H1 (cell line): Measurements from ENCODE around the gene PPP1CB. TPM values are rescaled to one million over a fixed set of nuclear protein-coding genes. Genes with fewer than 3 reads are reported as not detected.

Experiments used
- BACH1 ChIP-seq: IDR thresholded peaks from 2 replicates; pipeline ENCODE4 v1.6.1; 2012; ENCODE audit warnings: low read length, improper control_type of control experiment
- BCL11A ChIP-seq, 2 experiments: IDR thresholded peaks; one replicate each; pipeline ENCODE4 v1.6.1; 2011; ENCODE audit warnings: low read depth in 2 of 2, low read length in 2 of 2, mild to moderate bottlenecking in 2 of 2
- CEBPB ChIP-seq: IDR thresholded peaks from 2 replicates; pipeline ENCODE4 v1.6.1; 2012; ENCODE audit warnings: low read depth, low read length
- CHD1 ChIP-seq: IDR thresholded peaks from 2 replicates; pipeline ENCODE4 v1.6.1; 2012; ENCODE audit warnings: low read depth, low read length, improper control_type of control experiment
- EZH2 ChIP-seq: fragments of 200-600 bp; sonication (generic); IDR thresholded peaks from 2 replicates; pipeline ENCODE4 v1.7.1; 2012; ENCODE audit warnings: low read depth, mild to moderate bottlenecking, moderate library complexity, low read length, inconsistent platforms; ENCODE audit not compliant: severe bottlenecking
- GABPA ChIP-seq: IDR thresholded peaks from 2 replicates; pipeline ENCODE4 v1.6.1; 2011; ENCODE audit warnings: mild to moderate bottlenecking, low read length, moderate library complexity, borderline replicate concordance; ENCODE audit not compliant: insufficient read depth
- KDM4A ChIP-seq: IDR thresholded peaks from one replicate; pipeline ENCODE4 v1.7.1; 2012; ENCODE audit warnings: low read depth, mild to moderate bottlenecking, moderate library complexity, low read length, inconsistent platforms; ENCODE audit not compliant: severe bottlenecking
- POLR2A ChIP-seq, 2 experiments: IDR thresholded peaks; 1 replicate in 1 of 2; 2 replicates in 1 of 2; pipeline ENCODE4 v1.6.1; 2011; ENCODE audit warnings: low read depth in 2 of 2, low read length in 2 of 2, mild to moderate bottlenecking in 2 of 2; ENCODE audit errors: control extremely low read depth in 1 of 2
- RNF2 ChIP-seq: fragments of 200-900, 300-1000 bp; sonication (generic); IDR thresholded peaks from 2 replicates; pipeline ENCODE4 v1.7.1; 2016; ENCODE audit warnings: borderline replicate concordance, low read depth, mild to moderate bottlenecking, antibody characterized with exemption, low read length; ENCODE audit not compliant: poor library complexity, severe bottlenecking; ENCODE audit errors: missing control alignments
- polyA plus RNA-seq, 7 experiments: library from polyadenylated mRNA; depleted of rRNA in 3 of 7; stranded (reverse) in 5 of 7; unstranded in 2 of 7; fragments of >200 nt in 5 of 7; fragments of 200-250 nt in 2 of 7; gene quantifications; 1 replicate in 5 of 7; 2 replicates in 1 of 7; 4 replicates in 1 of 7; pipeline versions ENCODE4 v1.2.1 to v1.2.3, GENCODE V29; 2011 to 2013; ENCODE audit warnings: missing spikeins in 2 of 7, mixed read lengths in 2 of 7
- total RNA-seq: library from RNA; stranded (reverse); fragmentation: NEBNext Ultra II Directional; extraction: Animal tissue kit (Norgen Biotek cat#: 25700); gene quantifications from 2 replicates; pipeline ENCODE4 v1.2.1, GENCODE V29; 2021
- TF ChIP-seq, protein P1 (sequence below): fragments of 300-600 bp; sonication (generic); IDR thresholded peaks from 2 replicates; pipeline ENCODE4 v1.7.1; 2012; ENCODE audit warnings: low read length, moderate library complexity, mild to moderate bottlenecking, inconsistent platforms; ENCODE audit not compliant: insufficient replicate concordance

The PPP1CB gene
- total and polyA plus RNA-seq, 2 of the 8 experiments (the other 6 are each of a cell fraction or from before 2014, with no cell fraction given) = 30.7 to 158 TPM

DNA sequence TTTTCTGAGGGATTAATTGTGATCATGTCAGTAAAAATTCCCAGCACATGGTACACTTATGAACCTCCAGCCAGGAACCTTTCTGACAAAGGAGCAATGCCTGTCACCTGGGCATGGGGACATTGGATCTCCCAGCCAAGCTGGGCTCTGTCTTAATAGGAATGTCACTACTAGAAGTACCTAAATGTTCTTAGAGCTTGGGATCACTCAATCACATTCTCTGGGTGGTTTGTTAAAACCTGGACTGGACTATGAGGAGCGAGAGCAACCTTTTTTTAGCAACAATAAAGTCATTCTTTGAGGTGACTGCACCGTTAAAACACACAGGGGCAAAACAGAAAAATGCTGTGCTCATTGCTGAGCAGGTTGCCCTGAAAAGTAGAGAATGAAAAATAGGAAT, 6.4 kb upstream of the PPP1CB start (continued):
- TF ChIP-seq BCL11A (IDR thresholded peaks at IDR 0.05; ENCODE audit: low read depth in 2 of 2, low read length in 2 of 2) (no peak), GABPA (no peak), BACH1 (no peak), KDM4A (no peak), POLR2A (IDR thresholded peaks at IDR 0.05; ENCODE audit: control extremely low read depth in 1 of 2, low read depth in 2 of 2, low read length in 2 of 2) (no peak), CEBPB (no peak), EZH2 (no peak), RNF2 (no peak), CHD1 (no peak)
- TF ChIP-seq, protein P1, sequence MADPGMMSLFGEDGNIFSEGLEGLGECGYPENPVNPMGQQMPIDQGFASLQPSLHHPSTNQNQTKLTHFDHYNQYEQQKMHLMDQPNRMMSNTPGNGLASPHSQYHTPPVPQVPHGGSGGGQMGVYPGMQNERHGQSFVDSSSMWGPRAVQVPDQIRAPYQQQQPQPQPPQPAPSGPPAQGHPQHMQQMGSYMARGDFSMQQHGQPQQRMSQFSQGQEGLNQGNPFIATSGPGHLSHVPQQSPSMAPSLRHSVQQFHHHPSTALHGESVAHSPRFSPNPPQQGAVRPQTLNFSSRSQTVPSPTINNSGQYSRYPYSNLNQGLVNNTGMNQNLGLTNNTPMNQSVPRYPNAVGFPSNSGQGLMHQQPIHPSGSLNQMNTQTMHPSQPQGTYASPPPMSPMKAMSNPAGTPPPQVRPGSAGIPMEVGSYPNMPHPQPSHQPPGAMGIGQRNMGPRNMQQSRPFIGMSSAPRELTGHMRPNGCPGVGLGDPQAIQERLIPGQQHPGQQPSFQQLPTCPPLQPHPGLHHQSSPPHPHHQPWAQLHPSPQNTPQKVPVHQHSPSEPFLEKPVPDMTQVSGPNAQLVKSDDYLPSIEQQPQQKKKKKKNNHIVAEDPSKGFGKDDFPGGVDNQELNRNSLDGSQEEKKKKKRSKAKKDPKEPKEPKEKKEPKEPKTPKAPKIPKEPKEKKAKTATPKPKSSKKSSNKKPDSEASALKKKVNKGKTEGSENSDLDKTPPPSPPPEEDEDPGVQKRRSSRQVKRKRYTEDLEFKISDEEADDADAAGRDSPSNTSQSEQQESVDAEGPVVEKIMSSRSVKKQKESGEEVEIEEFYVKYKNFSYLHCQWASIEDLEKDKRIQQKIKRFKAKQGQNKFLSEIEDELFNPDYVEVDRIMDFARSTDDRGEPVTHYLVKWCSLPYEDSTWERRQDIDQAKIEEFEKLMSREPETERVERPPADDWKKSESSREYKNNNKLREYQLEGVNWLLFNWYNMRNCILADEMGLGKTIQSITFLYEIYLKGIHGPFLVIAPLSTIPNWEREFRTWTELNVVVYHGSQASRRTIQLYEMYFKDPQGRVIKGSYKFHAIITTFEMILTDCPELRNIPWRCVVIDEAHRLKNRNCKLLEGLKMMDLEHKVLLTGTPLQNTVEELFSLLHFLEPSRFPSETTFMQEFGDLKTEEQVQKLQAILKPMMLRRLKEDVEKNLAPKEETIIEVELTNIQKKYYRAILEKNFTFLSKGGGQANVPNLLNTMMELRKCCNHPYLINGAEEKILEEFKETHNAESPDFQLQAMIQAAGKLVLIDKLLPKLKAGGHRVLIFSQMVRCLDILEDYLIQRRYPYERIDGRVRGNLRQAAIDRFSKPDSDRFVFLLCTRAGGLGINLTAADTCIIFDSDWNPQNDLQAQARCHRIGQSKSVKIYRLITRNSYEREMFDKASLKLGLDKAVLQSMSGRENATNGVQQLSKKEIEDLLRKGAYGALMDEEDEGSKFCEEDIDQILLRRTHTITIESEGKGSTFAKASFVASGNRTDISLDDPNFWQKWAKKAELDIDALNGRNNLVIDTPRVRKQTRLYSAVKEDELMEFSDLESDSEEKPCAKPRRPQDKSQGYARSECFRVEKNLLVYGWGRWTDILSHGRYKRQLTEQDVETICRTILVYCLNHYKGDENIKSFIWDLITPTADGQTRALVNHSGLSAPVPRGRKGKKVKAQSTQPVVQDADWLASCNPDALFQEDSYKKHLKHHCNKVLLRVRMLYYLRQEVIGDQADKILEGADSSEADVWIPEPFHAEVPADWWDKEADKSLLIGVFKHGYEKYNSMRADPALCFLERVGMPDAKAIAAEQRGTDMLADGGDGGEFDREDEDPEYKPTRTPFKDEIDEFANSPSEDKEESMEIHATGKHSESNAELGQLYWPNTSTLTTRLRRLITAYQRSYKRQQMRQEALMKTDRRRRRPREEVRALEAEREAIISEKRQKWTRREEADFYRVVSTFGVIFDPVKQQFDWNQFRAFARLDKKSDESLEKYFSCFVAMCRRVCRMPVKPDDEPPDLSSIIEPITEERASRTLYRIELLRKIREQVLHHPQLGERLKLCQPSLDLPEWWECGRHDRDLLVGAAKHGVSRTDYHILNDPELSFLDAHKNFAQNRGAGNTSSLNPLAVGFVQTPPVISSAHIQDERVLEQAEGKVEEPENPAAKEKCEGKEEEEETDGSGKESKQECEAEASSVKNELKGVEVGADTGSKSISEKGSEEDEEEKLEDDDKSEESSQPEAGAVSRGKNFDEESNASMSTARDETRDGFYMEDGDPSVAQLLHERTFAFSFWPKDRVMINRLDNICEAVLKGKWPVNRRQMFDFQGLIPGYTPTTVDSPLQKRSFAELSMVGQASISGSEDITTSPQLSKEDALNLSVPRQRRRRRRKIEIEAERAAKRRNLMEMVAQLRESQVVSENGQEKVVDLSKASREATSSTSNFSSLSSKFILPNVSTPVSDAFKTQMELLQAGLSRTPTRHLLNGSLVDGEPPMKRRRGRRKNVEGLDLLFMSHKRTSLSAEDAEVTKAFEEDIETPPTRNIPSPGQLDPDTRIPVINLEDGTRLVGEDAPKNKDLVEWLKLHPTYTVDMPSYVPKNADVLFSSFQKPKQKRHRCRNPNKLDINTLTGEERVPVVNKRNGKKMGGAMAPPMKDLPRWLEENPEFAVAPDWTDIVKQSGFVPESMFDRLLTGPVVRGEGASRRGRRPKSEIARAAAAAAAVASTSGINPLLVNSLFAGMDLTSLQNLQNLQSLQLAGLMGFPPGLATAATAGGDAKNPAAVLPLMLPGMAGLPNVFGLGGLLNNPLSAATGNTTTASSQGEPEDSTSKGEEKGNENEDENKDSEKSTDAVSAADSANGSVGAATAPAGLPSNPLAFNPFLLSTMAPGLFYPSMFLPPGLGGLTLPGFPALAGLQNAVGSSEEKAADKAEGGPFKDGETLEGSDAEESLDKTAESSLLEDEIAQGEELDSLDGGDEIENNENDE = no peak
